H1 (cell line): Measurements from ENCODE around the gene LCN9. TPM values are rescaled to one million over a fixed set of nuclear protein-coding genes. Genes with fewer than 3 reads are reported as not detected.

Source experiments
- CTCF ChIA-PET: fragments of 300-600 bp; sonication (Branson Sonifier 250); formaldehyde crosslinking; loops from one replicate; lab custom pipeline; 2021; ENCODE audit not compliant: partially characterized antibody; lab: Charles Lee
- POLR2A ChIA-PET: fragments of 300-600 bp; sonication (Branson Sonifier 250); formaldehyde crosslinking; loops from one replicate; lab custom pipeline; 2021; ENCODE audit warnings: inconsistent platforms; ENCODE audit not compliant: partially characterized antibody; lab: Charles Lee
- DNase-seq, 2 experiments: peaks; one replicate each; pipeline versions ENCODE4 v3.0.0 to v3.0.0-alpha.2; 2010 to 2022; ENCODE audit warnings: low spot score in 2 of 2, low read depth in 1 of 2, mixed read lengths in 1 of 2
- FAIRE-seq: peaks from 2 replicates; lab custom pipeline; 2011; peaks lifted over from hg19 to GRCh38; lab: Jason Lieb, UNC
- H2AFZ ChIP-seq: 2 replicates; pipeline ENCODE4 v1.8.1; 2012; ENCODE audit warnings: low read length, inconsistent platforms
- H2AK5ac ChIP-seq: 2 replicates; pipeline ENCODE4 v1.6.1; 2013; ENCODE audit warnings: low read depth, low read length
- H2BK120ac ChIP-seq: replicated peaks from 2 replicates; pipeline ENCODE3; 2013; ENCODE audit warnings: low read depth, low read length, inconsistent platforms
- H2BK12ac ChIP-seq: 2 replicates; pipeline ENCODE4 v1.6.1; 2013; ENCODE audit warnings: low read depth, low read length
- H2BK15ac ChIP-seq: 2 replicates; pipeline ENCODE4 v1.6.1; 2013; ENCODE audit warnings: low read length
- H2BK20ac ChIP-seq: 2 replicates; pipeline ENCODE4 v1.6.1; 2013; ENCODE audit warnings: low read length
- H2BK5ac ChIP-seq: 2 replicates; pipeline ENCODE4 v1.6.1; 2013; ENCODE audit warnings: low read depth, low read length
- H3K14ac ChIP-seq: 2 replicates; pipeline ENCODE4 v1.6.1; 2013; ENCODE audit warnings: inconsistent platforms; ENCODE audit not compliant: insufficient read length
- H3K18ac ChIP-seq: 2 replicates; pipeline ENCODE4 v1.6.1; 2013; ENCODE audit warnings: low read length; ENCODE audit errors: extremely low read depth
- H3K23ac ChIP-seq: 2 replicates; pipeline ENCODE4 v1.6.1; 2013; ENCODE audit warnings: inconsistent platforms; ENCODE audit not compliant: insufficient read length
- H3K23me2 ChIP-seq: 2 replicates; pipeline ENCODE4 v1.6.1; 2013; ENCODE audit warnings: low read depth, low read length
- H3K27ac ChIP-seq: 2 replicates; pipeline ENCODE4 v1.6.1; 2011; ENCODE audit warnings: low read depth, low read length, inconsistent platforms
- H3K27me3 ChIP-seq, 4 experiments: replicated peaks in 1 of 4; 1 replicate in 1 of 4; 2 replicates in 3 of 4; pipeline versions ENCODE4 v1.6.1 to v1.8.1; 2011 to 2013; ENCODE audit warnings: low read length in 3 of 4, mild to moderate bottlenecking in 3 of 4, inconsistent platforms in 2 of 4, mixed read lengths in 2 of 4, moderate library complexity in 1 of 4; ENCODE audit not compliant: control insufficient read depth in 3 of 4, insufficient read depth in 3 of 4; ENCODE audit errors: extremely low read depth in 1 of 4
- H3K36me3 ChIP-seq, 4 experiments: 2 replicates each; pipeline versions ENCODE4 v1.6.1 to v1.8.1; 2011 to 2013; ENCODE audit warnings: mild to moderate bottlenecking in 4 of 4, low read length in 3 of 4, moderate library complexity in 2 of 4, control low read depth in 1 of 4, inconsistent platforms in 1 of 4; ENCODE audit not compliant: insufficient read depth in 4 of 4, control insufficient read depth in 2 of 4
- H3K4ac ChIP-seq: replicated peaks from 2 replicates; pipeline ENCODE3; 2013; ENCODE audit warnings: low read length, low read depth, mixed read lengths, inconsistent platforms; ENCODE audit not compliant: insufficient read length
- H3K4me1 ChIP-seq, 4 experiments: replicated peaks in 1 of 4; 1 replicate in 1 of 4; 2 replicates in 3 of 4; pipeline versions ENCODE4 v1.6.1 to v1.8.1; 2011 to 2013; ENCODE audit warnings: low read length in 3 of 4, inconsistent platforms in 2 of 4, mixed read lengths in 1 of 4; ENCODE audit not compliant: insufficient read depth in 4 of 4, control insufficient read depth in 3 of 4
- H3K4me2 ChIP-seq, 2 experiments: 2 replicates each; pipeline versions ENCODE4 v1.6.1 to v1.8.1; 2011 to 2013; ENCODE audit warnings: low read depth in 2 of 2, low read length in 2 of 2, control low read depth in 1 of 2, inconsistent platforms in 1 of 2, mild to moderate bottlenecking in 1 of 2; ENCODE audit not compliant: insufficient read depth in 1 of 2
- H3K4me3 ChIP-seq, 4 experiments: fragments of 200-600, 300-600 bp in 1 of 4; sonication (generic), shearing (Covaris generic), sonication (Bioruptor Twin) in 1 of 4; 2 replicates each; pipeline versions ENCODE4 v1.5.1 to v1.8.1; 2011 to 2016; ENCODE audit warnings: low read length in 4 of 4, low read depth in 3 of 4, control low read depth in 2 of 4, inconsistent platforms in 2 of 4, mild to moderate bottlenecking in 2 of 4, mixed read lengths in 1 of 4, moderate library complexity in 1 of 4; ENCODE audit not compliant: insufficient read depth in 2 of 4; ENCODE audit errors: extremely low read depth in 1 of 4
- H3K56ac ChIP-seq: replicated peaks from 2 replicates; pipeline ENCODE3; 2013; ENCODE audit warnings: low read depth, mild to moderate bottlenecking, mixed read lengths, low read length, inconsistent platforms; ENCODE audit not compliant: insufficient read length
- H3K79me1 ChIP-seq: 2 replicates; pipeline ENCODE4 v1.6.1; 2013; ENCODE audit warnings: low read depth, low read length, control low read depth
- H3K79me2 ChIP-seq, 2 experiments: 2 replicates each; pipeline versions ENCODE4 v1.6.1 to v1.8.1; 2012 to 2013; ENCODE audit warnings: low read length in 2 of 2, mild to moderate bottlenecking in 2 of 2, inconsistent platforms in 1 of 2; ENCODE audit not compliant: insufficient read depth in 2 of 2, control insufficient read depth in 1 of 2
- H3K9ac ChIP-seq, 4 experiments: replicated peaks in 1 of 4; 1 replicate in 1 of 4; 2 replicates in 3 of 4; pipeline versions ENCODE4 v1.6.1 to v1.8.1; 2011 to 2013; ENCODE audit warnings: low read depth in 3 of 4, low read length in 3 of 4, control low read depth in 2 of 4, mild to moderate bottlenecking in 2 of 4, moderate library complexity in 2 of 4, inconsistent platforms in 1 of 4; ENCODE audit errors: extremely low read depth in 1 of 4
- H3K9me3 ChIP-seq, 2 experiments: 2 replicates each; pipeline versions ENCODE4 v1.6.1 to v1.8.1; 2012 to 2013; ENCODE audit warnings: mild to moderate bottlenecking in 2 of 2, moderate library complexity in 2 of 2, control low read depth in 1 of 2, inconsistent platforms in 1 of 2, low read depth in 1 of 2, low read length in 1 of 2, mixed read lengths in 1 of 2; ENCODE audit not compliant: insufficient read depth in 2 of 2
- H4K20me1 ChIP-seq, 2 experiments: replicated peaks in 1 of 2; 2 replicates each; pipeline versions ENCODE3 to v1.8.1; 2011 to 2013; ENCODE audit warnings: inconsistent platforms in 2 of 2, low read length in 2 of 2, mild to moderate bottlenecking in 1 of 2; ENCODE audit not compliant: insufficient read depth in 2 of 2, control insufficient read depth in 1 of 2
- H4K5ac ChIP-seq: 2 replicates; pipeline ENCODE4 v1.6.1; 2013; ENCODE audit warnings: low read length, low read depth, mixed read lengths, inconsistent platforms; ENCODE audit not compliant: insufficient read length
- H4K8ac ChIP-seq: 2 replicates; pipeline ENCODE4 v1.8.0; 2013; ENCODE audit warnings: mild to moderate bottlenecking, moderate library complexity, low read length, inconsistent platforms; ENCODE audit not compliant: insufficient read depth; ENCODE audit errors: extremely low read depth
- H4K91ac ChIP-seq: replicated peaks from 2 replicates; pipeline ENCODE3; 2013; ENCODE audit warnings: low read length, mixed read lengths, inconsistent platforms; ENCODE audit not compliant: insufficient read length
- ASH2L ChIP-seq: fragments of 200-600, 300-600 bp; sonication (generic); IDR thresholded peaks from one replicate; pipeline ENCODE4 v1.7.1; 2017; ENCODE audit warnings: low read length
- BCL11A ChIP-seq, 2 experiments: IDR thresholded peaks; one replicate each; pipeline ENCODE4 v1.6.1; 2011; ENCODE audit warnings: low read depth in 2 of 2, low read length in 2 of 2, mild to moderate bottlenecking in 2 of 2
- CTCF ChIP-seq, 3 experiments: IDR thresholded peaks; 1 replicate in 2 of 3; 2 replicates in 1 of 3; pipeline versions ENCODE4 v1.5.1 to v1.6.1; 2011; ENCODE audit warnings: low read length in 3 of 3, mild to moderate bottlenecking in 3 of 3, inconsistent platforms in 2 of 3, low read depth in 1 of 3, moderate library complexity in 1 of 3; ENCODE audit not compliant: insufficient read depth in 1 of 3; ENCODE audit errors: control extremely low read depth in 1 of 3
- KDM4A ChIP-seq: IDR thresholded peaks from one replicate; pipeline ENCODE4 v1.7.1; 2012; ENCODE audit warnings: low read depth, mild to moderate bottlenecking, moderate library complexity, low read length, inconsistent platforms; ENCODE audit not compliant: severe bottlenecking
- POLR2AphosphoS5 ChIP-seq: IDR thresholded peaks from 2 replicates; pipeline ENCODE4 v1.6.1; 2011; ENCODE audit warnings: low read depth, low read length
- RAD21 ChIP-seq, 2 experiments: IDR thresholded peaks in 1 of 2; conservative IDR thresholded peaks in 1 of 2; 2 replicates each; pipeline ENCODE4 v1.6.1; 2011; ENCODE audit warnings: low read depth in 2 of 2, low read length in 2 of 2, improper control_type of control experiment in 1 of 2, inconsistent platforms in 1 of 2, mild to moderate bottlenecking in 1 of 2, moderate library complexity in 1 of 2
- RNF2 ChIP-seq: fragments of 200-900, 300-1000 bp; sonication (generic); IDR thresholded peaks from 2 replicates; pipeline ENCODE4 v1.7.1; 2016; ENCODE audit warnings: borderline replicate concordance, low read depth, mild to moderate bottlenecking, antibody characterized with exemption, low read length; ENCODE audit not compliant: poor library complexity, severe bottlenecking; ENCODE audit errors: missing control alignments
- SIX5 ChIP-seq: IDR thresholded peaks from 2 replicates; pipeline ENCODE4 v1.6.1; 2011; ENCODE audit warnings: mild to moderate bottlenecking, low read depth, low read length
- TAF1 ChIP-seq: IDR thresholded peaks from 2 replicates; pipeline ENCODE4 v1.6.1; 2011; ENCODE audit warnings: mild to moderate bottlenecking, low read depth, low read length
- TCF12 ChIP-seq: IDR thresholded peaks from 2 replicates; pipeline ENCODE4 v1.6.1; 2011; ENCODE audit warnings: low read depth, mild to moderate bottlenecking, low read length
- TEAD4 ChIP-seq: IDR thresholded peaks from 2 replicates; pipeline ENCODE4 v1.6.1; 2012; ENCODE audit warnings: low read depth, low read length, inconsistent platforms, mixed read lengths
- WGBS, 2 experiments: shearing (Covaris generic) in 1 of 2; methylation state at CpG; one replicate each; pipeline versions ENCODE4 v1.1.6 to v1.1.7; 2013 to 2015; ENCODE audit warnings: low lambda C conversion rate in 2 of 2, mixed read lengths in 2 of 2, inconsistent platforms in 1 of 2, low coverage in 1 of 2, missing lambda C conversion rate in 1 of 2; ENCODE audit not compliant: insufficient replicate concordance in 2 of 2, insufficient coverage in 1 of 2, insufficient read length in 1 of 2; ENCODE audit errors: extremely low coverage in 1 of 2, missing lambda C conversion rate in 1 of 2; 5-methylcytosine and 5-hydroxymethylcytosine counted together
- polyA plus RNA-seq, 7 experiments: library from polyadenylated mRNA; depleted of rRNA in 3 of 7; stranded (reverse) in 5 of 7; unstranded in 2 of 7; fragments of >200 nt in 5 of 7; fragments of 200-250 nt in 2 of 7; gene quantifications; 1 replicate in 5 of 7; 2 replicates in 1 of 7; 4 replicates in 1 of 7; pipeline versions ENCODE4 v1.2.1 to v1.2.3, GENCODE V29; 2011 to 2013; ENCODE audit warnings: missing spikeins in 2 of 7, mixed read lengths in 2 of 7
- total RNA-seq: library from RNA; stranded (reverse); fragmentation: NEBNext Ultra II Directional; extraction: Animal tissue kit (Norgen Biotek cat#: 25700); gene quantifications from 2 replicates; pipeline ENCODE4 v1.2.1, GENCODE V29; 2021

LCN9 gene
- total and polyA plus RNA-seq, 2 of the 8 experiments (the other 6 are each of a cell fraction or from before 2014, with no cell fraction given), result 2.3 to 3.1 TPM

- DNase-seq, result no peak
- Histone ChIP-seq H2BK120ac (no peak overlapping the region), H3K4me1 (peaks cover 0 to 8% (median 4%) of the 10 kb centered on the region in 4 experiments; a peak in 3 of 7 replicates), H3K23ac (no peak overlapping the region), H2BK15ac (peak overlapping the region; percentile 46; the same call in 1 of the 2 replicates), H2BK12ac (0 out of 2 replicates have a peak overlapping the region, but pooled peaks have one; percentile 60), H3K27me3 (no peaks in the 10 kb centered on the region; a peak in 1 of 7 replicates), H3K14ac (no peak overlapping the region), H3K4ac (no peak overlapping the region), H3K27ac (no peak overlapping the region), H3K56ac (no peak overlapping the region), H3K4me3 (no peak overlapping the region), H3K79me1 (no peaks in the 10 kb centered on the region), H4K8ac (no peak overlapping the region), H4K20me1 (no peaks in the 10 kb centered on the region), H2BK5ac (no peak overlapping the region), H2AFZ (no peak overlapping the region), H3K36me3 (peaks cover 0 to 23% (median 0%) of the 10 kb centered on the region in 4 experiments; a peak in 3 of 8 replicates), H3K79me2 (no peaks in the 10 kb centered on the region), H3K23me2 (no peaks in the 10 kb centered on the region), H3K4me2 (no peak overlapping the region), H2BK20ac (no peak overlapping the region), H2AK5ac (no peak overlapping the region), H4K5ac (no peak overlapping the region), H3K9ac (no peak overlapping the region), H4K91ac (peak overlapping the region; percentile 7), H3K18ac (peak overlapping the region; percentile 60; the same call in 1 of the 2 replicates), H3K9me3 (peaks cover 19% of the 10 kb centered on the region in 2 experiments; a peak in 3 of 4 replicates)
- ChIA-PET CTCF (interaction anchor here (1.0 kb wide), 1 partner anchor 39 kb away, joined by 3 read pairs; no protein-coding TSS in a partner anchor), POLR2A (interaction anchor here (3.6 kb wide), 1 partner anchor 14 kb away, joined by 19 read pairs; no protein-coding TSS in a partner anchor)
- FAIRE-seq, result no peak
- WGBS, 2 experiments, result 92% methylated on average over 2 of the region's 3 CpGs; no CpG with 5 or more reads in 1 of the 2 experiments
- no peak for TF ChIP-seq TCF12
- TF ChIP-seq POLR2AphosphoS5, result no peak
- TF ChIP-seq RNF2, result no peak
- TF ChIP-seq BCL11A (IDR thresholded peaks at IDR 0.05; ENCODE audit: low read depth in 2 of 2, low read length in 2 of 2), result no peak
- no peak for TF ChIP-seq CTCF (IDR thresholded peaks at IDR 0.05; ENCODE audit: control extremely low read depth in 1 of 3, insufficient read depth in 1 of 3, low read depth in 1 of 3, low read length in 3 of 3)
- no peak for TF ChIP-seq KDM4A
- TF ChIP-seq TAF1, result no peak
- TF ChIP-seq TEAD4, result no peak
- TF ChIP-seq ASH2L, result no peak
- no peak for TF ChIP-seq SIX5
- TF ChIP-seq RAD21 (IDR thresholded peaks at IDR 0.05 in 1 of 2, conservative IDR thresholded peaks at IDR 0.05 in 1 of 2; ENCODE audit: low read depth in 2 of 2, low read length in 2 of 2), result no peak
Measured at GRCh38 chr9:135663451-135663770, 302 bp downstream of the LCN9 start.
